ENCODE results near the gene TBCC. TPM values are rescaled to one million over a fixed set of nuclear protein-coding genes. Genes with fewer than 3 reads are reported as not detected.

TBCC gene
- total and polyA plus RNA-seq, 7 donors = 16.6 to 39.6 (median 30.6) TPM

DNA sequence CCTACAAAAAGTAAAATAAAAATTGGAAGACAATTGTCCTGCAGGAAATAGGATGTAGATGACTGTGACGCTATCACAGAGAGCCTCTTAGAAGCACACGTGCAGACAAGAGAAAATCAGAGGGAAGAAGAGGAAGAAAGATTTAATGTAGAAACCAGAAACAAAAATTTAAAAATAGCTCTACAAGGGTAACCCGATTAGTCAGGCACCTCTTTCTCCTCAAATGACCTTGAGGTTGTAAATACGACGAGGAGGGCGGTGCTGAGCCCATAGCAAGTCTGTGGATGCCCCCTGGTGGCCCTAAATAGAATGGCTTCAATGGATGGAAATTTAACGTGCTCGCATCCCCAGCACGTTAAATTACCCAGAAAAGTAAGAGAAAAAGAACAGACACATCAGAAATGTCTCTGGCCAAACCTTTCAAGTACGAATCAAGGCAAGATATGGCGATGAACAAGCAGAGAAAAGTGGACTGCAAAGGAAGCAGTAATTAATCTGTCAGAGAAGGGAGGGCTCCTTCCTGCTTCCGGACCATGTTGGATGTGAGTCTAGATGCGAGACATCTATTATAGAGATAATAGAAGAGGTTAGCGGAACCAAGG, 19.3 kb downstream of the TBCC start:
- Histone ChIP-seq H3K9me3 (no peaks in the 10 kb centered on the region), H3K27me3 (no peaks in the 10 kb centered on the region), H3K36me3 (peaks cover 0 to 17% (median 0%) of the 10 kb centered on the region in 4 donors), H3K27ac (peak overlapping the region; percentile 76 to 90 (median 87)), H3K4me3 (peak overlapping the region; percentile 31 to 60 (median 52)), H3K4me1 (peaks cover 0 to 31% (median 13%) of the 10 kb centered on the region in 4 donors)
- WGBS, 2 donors = 2% methylated on average over 14 of the region's 14 CpGs
- DNase-seq = peak; percentile 93
- TF ChIP-seq, protein P1, sequence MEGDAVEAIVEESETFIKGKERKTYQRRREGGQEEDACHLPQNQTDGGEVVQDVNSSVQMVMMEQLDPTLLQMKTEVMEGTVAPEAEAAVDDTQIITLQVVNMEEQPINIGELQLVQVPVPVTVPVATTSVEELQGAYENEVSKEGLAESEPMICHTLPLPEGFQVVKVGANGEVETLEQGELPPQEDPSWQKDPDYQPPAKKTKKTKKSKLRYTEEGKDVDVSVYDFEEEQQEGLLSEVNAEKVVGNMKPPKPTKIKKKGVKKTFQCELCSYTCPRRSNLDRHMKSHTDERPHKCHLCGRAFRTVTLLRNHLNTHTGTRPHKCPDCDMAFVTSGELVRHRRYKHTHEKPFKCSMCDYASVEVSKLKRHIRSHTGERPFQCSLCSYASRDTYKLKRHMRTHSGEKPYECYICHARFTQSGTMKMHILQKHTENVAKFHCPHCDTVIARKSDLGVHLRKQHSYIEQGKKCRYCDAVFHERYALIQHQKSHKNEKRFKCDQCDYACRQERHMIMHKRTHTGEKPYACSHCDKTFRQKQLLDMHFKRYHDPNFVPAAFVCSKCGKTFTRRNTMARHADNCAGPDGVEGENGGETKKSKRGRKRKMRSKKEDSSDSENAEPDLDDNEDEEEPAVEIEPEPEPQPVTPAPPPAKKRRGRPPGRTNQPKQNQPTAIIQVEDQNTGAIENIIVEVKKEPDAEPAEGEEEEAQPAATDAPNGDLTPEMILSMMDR (IDR thresholded peaks at IDR 0.05) = peak; percentile 86 to 94 (median 92)
- TF ChIP-seq POLR2AphosphoS5 (IDR thresholded peaks at IDR 0.05) (peak; percentile 29 to 69 (median 54)), EP300 (IDR thresholded peaks at IDR 0.05) (no peak), POLR2A (IDR thresholded peaks at IDR 0.05) (no peak)
- intact Hi-C loops (cut with DNase I) = loop anchor here (2.0 to 5.0 kb wide), 4 partner anchors 20 to 150 kb away; partner anchors contain the start of gene TBCC

DNA sequence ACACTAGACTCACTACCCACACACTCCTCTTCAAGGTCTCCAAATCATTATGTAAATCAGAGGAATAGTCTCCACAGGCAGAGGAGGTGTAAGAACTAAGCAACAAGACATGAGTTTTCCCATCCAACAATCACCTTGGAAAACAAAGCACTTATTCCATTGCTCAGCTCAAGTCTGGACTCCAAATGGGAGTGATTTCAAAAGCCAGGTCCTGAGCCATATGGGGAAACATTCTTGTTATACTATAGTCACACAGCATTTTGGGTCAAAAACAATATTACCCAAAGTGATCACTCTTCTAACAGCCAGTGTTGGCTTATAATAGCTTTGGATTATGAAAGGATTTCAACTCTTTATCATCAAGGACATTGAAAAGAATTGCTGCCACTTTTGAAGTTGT, 19.9 kb downstream of the TBCC start:
- Histone ChIP-seq H3K27ac (peak overlapping the region; percentile 76 to 90 (median 87)), H3K4me3 (peak overlapping the region in 3 of 4 donors; percentile 47 to 60 (median 58)), H3K36me3 (peaks cover 0 to 22% (median 0%) of the 10 kb centered on the region in 4 donors), H3K9me3 (no peaks in the 10 kb centered on the region), H3K27me3 (no peaks in the 10 kb centered on the region), H3K4me1 (peaks cover 0 to 31% (median 13%) of the 10 kb centered on the region in 4 donors)
- intact Hi-C loops (cut with DNase I) = loop anchor here (2.0 to 5.0 kb wide), 4 partner anchors 21 to 151 kb away; partner anchors contain the start of gene TBCC
- TF ChIP-seq POLR2A (IDR thresholded peaks at IDR 0.05) (no peak), EP300 (IDR thresholded peaks at IDR 0.05) (no peak), POLR2AphosphoS5 (IDR thresholded peaks at IDR 0.05) (no peak)
- TF ChIP-seq, protein P1 (IDR thresholded peaks at IDR 0.05) = no peak
- no peak for DNase-seq

DNA sequence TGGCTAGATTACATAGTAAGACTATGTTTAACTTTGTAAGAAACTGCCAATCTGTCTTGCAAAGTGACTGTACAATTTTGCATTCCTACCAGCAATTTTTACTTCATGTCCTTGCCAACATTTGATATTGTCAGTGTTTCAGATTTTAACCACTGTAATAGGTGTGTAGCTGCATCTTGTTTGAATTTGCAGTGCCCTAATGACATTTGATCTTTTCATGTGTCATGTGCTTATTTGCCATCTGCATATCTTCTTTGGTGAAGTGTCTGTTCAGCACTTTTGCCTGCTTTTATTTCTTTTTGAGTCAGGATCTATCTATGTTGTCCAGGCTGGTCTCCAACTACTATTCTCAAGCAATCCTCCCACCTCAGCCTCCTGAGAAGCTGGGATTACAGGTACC, 21.1 kb downstream of the TBCC start:
- intact Hi-C loops (cut with DNase I) = loop anchor here (5.0 kb wide), 1 partner anchor 33 kb away; no protein-coding TSS in a partner anchor
- peak overlapping the region in 1 of 4 donors; percentile 85 for H3K27ac ChIP-seq
- H3K4me1 ChIP-seq = peaks cover 0 to 31% (median 13%) of the 10 kb centered on the region in 4 donors
- TF ChIP-seq EP300 (IDR thresholded peaks at IDR 0.05) = no peak
- TF ChIP-seq, protein P1 (IDR thresholded peaks at IDR 0.05) = no peak
- no peak for TF ChIP-seq POLR2A (IDR thresholded peaks at IDR 0.05)
- no peak for TF ChIP-seq POLR2AphosphoS5 (IDR thresholded peaks at IDR 0.05)
- peaks cover 0 to 22% (median 0%) of the 10 kb centered on the region in 4 donors for H3K36me3 ChIP-seq
- H3K27me3 ChIP-seq = no peaks in the 10 kb centered on the region
- no peak for DNase-seq
- no peaks in the 10 kb centered on the region for H3K9me3 ChIP-seq
- H3K4me3 ChIP-seq = no peak overlapping the region

DNA sequence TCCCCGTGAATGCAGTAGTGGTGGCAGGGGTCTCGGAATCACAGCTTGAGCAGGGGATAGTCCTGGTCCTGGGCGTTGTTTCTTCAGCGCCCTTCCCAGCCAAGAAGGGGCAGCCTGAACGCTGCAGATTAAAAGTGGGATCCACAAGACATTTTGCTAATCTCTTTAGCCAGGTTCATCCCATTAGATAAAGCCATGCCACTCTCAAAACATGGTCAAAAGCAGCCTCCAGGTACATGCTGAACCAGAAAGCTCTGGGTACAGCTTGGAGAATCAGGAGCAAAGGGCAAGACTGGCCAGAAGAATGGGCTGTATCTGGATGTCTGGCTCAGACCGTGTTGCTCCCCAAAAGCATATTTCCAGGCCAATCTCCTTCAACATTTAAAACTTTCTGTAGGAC, 23.4 kb downstream of the TBCC start, which contains the start of gene PRPH2:
TSS of gene PRPH2 (minus strand) at position 101 of the 400 bp plus-strand sequence. CDS start 263 bp downstream, outside the sequence.
- peaks cover 0 to 23% (median 13%) of the 10 kb centered on the region in 4 donors for H3K4me1 ChIP-seq
- H3K36me3 ChIP-seq = peaks cover 0 to 22% (median 0%) of the 10 kb centered on the region in 4 donors
- WGBS, 2 donors = 93 to 94% methylated on average over 6 of the region's 6 CpGs
- no peaks in the 10 kb centered on the region for H3K27me3 ChIP-seq
- DNase-seq = no peak
- intact Hi-C loops (cut with DNase I) = no loop called here
- TF ChIP-seq POLR2AphosphoS5 (IDR thresholded peaks at IDR 0.05) (no peak), EP300 (IDR thresholded peaks at IDR 0.05) (no peak), POLR2A (IDR thresholded peaks at IDR 0.05) (no peak)
- TF ChIP-seq, protein P1 (IDR thresholded peaks at IDR 0.05) = no peak
- no peak within 1 kb of the TSS for H3K4me3 ChIP-seq
- H3K27ac ChIP-seq = no peak within 1 kb of the TSS
- H3K9me3 ChIP-seq = no peaks in the 10 kb centered on the region

Measured in sigmoid colon (tissue), 7 donors.